GM12878 (cell line): Measurements from ENCODE around the gene UNC13D. TPM values are rescaled to one million over a fixed set of nuclear protein-coding genes. Genes with fewer than 3 reads are reported as not detected.
A peak's percentile ranks its signal among the peaks of the same experiment; 100 is the strongest.

Experiments used
- ATAC-seq: fragments of 200-7000 bp; cut with Tn5 transposase; 3 replicates; pipeline ENCODE4 v1.9.1; 2020; ENCODE audit warnings: mild to moderate bottlenecking, moderate library complexity
- BruUV-seq: library from RNA; stranded (reverse); fragments of 400-500 nt; replicated peaks from 2 replicates; lab custom pipeline; 2021; lab: Mats Ljungman, UMichigan
- CTCF ChIA-PET: fragments of 300-600 bp; sonication (Branson Sonifier 250); formaldehyde crosslinking; extraction: SDS; loops from one replicate; lab custom pipeline; 2021; ENCODE audit warnings: inconsistent platforms; lab: Yijun Ruan, JAX
- POLR2A ChIA-PET: fragments of 350-600 bp; formaldehyde crosslinking; extraction: SDS; loops from one replicate; lab custom pipeline; 2021; ENCODE audit warnings: inconsistent platforms; lab: Charles Lee
- RAD21 ChIA-PET: fragments of 300-600 bp; sonication (Branson Sonifier 250); formaldehyde crosslinking; loops from one replicate; lab custom pipeline; 2023; ENCODE audit warnings: antibody characterized with exemption; ENCODE audit not compliant: unreplicated experiment; lab: Charles Lee
- SMC1A ChIA-PET: fragments of 300-600 bp; sonication (Branson Sonifier 250); formaldehyde crosslinking; loops from one replicate; lab custom pipeline; 2023; ENCODE audit not compliant: unreplicated experiment, uncharacterized antibody; lab: Charles Lee
- DNase-seq: peaks from one replicate; pipeline ENCODE4 v3.0.0-alpha.2; 2011; ENCODE audit warnings: low read depth, low spot score
- FAIRE-seq: peaks from 3 replicates; lab custom pipeline; 2011; peaks lifted over from hg19 to GRCh38; lab: Jason Lieb, UNC
- H2AFZ ChIP-seq: 2 replicates; pipeline ENCODE4 v1.6.0; 2011; ENCODE audit warnings: low read depth, low read length, control low read depth; ENCODE audit not compliant: control insufficient read depth
- H3K27ac ChIP-seq: 2 replicates; pipeline ENCODE4 v1.5.1; 2011; ENCODE audit warnings: control low read depth; ENCODE audit not compliant: control insufficient read depth, insufficient read depth
- H3K27me3 ChIP-seq, 2 experiments: replicated peaks in 1 of 2; 2 replicates each; pipeline versions ENCODE4 v1.6.0 to v1.6.1; 2011; ENCODE audit warnings: low read length in 1 of 2; ENCODE audit not compliant: control insufficient read depth in 2 of 2, insufficient read depth in 2 of 2
- H3K36me3 ChIP-seq, 2 experiments: 2 replicates each; pipeline ENCODE4 v1.5.1; 2011; ENCODE audit warnings: low read length in 1 of 2; ENCODE audit not compliant: control insufficient read depth in 2 of 2, insufficient read depth in 2 of 2
- H3K4me1 ChIP-seq: 2 replicates; pipeline ENCODE4 v1.6.1; 2011; ENCODE audit warnings: mild to moderate bottlenecking, low read length, moderate library complexity, mixed read lengths; ENCODE audit not compliant: control insufficient read depth, insufficient read depth
- H3K4me2 ChIP-seq: 2 replicates; pipeline ENCODE4 v1.6.0; 2011; ENCODE audit warnings: control low read depth; ENCODE audit not compliant: control insufficient read depth, insufficient read depth
- H3K4me3 ChIP-seq: fragments of 200-600 bp; sonication (generic); 2 replicates; pipeline ENCODE4 v1.5.1; 2016
- H3K79me2 ChIP-seq: 2 replicates; pipeline ENCODE4 v1.6.0; 2011; ENCODE audit warnings: low read length; ENCODE audit not compliant: control insufficient read depth, insufficient read depth
- H3K9ac ChIP-seq: 2 replicates; pipeline ENCODE4 v1.8.0; 2011; ENCODE audit warnings: low read length, control low read depth, mixed read lengths; ENCODE audit not compliant: control insufficient read depth, insufficient read depth
- H3K9me3 ChIP-seq: replicated peaks from 3 replicates; pipeline ENCODE4 v1.5.1; 2011; ENCODE audit warnings: mild to moderate bottlenecking, low read length; ENCODE audit not compliant: control insufficient read depth, insufficient read depth
- H4K20me1 ChIP-seq: 2 replicates; pipeline ENCODE4 v1.6.0; 2011; ENCODE audit not compliant: control insufficient read depth, insufficient read depth
- CBX3 ChIP-seq: fragments of 200-600 bp; sonication (generic); IDR thresholded peaks from 2 replicates; pipeline ENCODE4 v1.6.1; 2016; ENCODE audit warnings: low read depth, borderline replicate concordance
- GABPA ChIP-seq: IDR thresholded peaks from 2 replicates; pipeline ENCODE4 v1.6.1; 2014; ENCODE audit warnings: antibody characterized with exemption, low read depth, mild to moderate bottlenecking, inconsistent platforms
- KDM1A ChIP-seq: fragments of 200-600 bp; sonication (generic); IDR thresholded peaks from 2 replicates; pipeline ENCODE4 v1.6.1; 2016; ENCODE audit warnings: borderline replicate concordance
- NR2F1 ChIP-seq: fragments of 450-650 bp; conservative IDR thresholded peaks from 2 replicates; pipeline ENCODE4 v1.6.1; 2017; ENCODE audit warnings: mild to moderate bottlenecking
- PRDM15 ChIP-seq: fragments of 450-650 bp; formaldehyde crosslinking; IDR thresholded peaks from 2 replicates; pipeline ENCODE4 v1.4.0; 2020; ENCODE audit warnings: mild to moderate bottlenecking, moderate library complexity
- RB1 ChIP-seq: fragments of 450-650 bp; formaldehyde crosslinking; IDR thresholded peaks from 2 replicates; pipeline ENCODE4 v1.6.1; 2017; ENCODE audit warnings: mild to moderate bottlenecking, borderline replicate concordance
- SKIL ChIP-seq: fragments of 450-650 bp; IDR thresholded peaks from 2 replicates; pipeline ENCODE4 v1.6.1; 2017; ENCODE audit warnings: mild to moderate bottlenecking, low read depth, inconsistent platforms; ENCODE audit not compliant: poor library complexity, severe bottlenecking
- SPI1 ChIP-seq: IDR thresholded peaks from 2 replicates; pipeline ENCODE4 v1.6.1; 2011; ENCODE audit warnings: low read depth, mild to moderate bottlenecking, low read length, moderate library complexity, borderline replicate concordance; ENCODE audit not compliant: insufficient read depth
- TBL1XR1 ChIP-seq: IDR thresholded peaks from 2 replicates; pipeline ENCODE4 v1.6.1; 2012; ENCODE audit warnings: low read depth, low read length, improper control_type of control experiment
- ZNF207 ChIP-seq: fragments of 450-650 bp; IDR thresholded peaks from 2 replicates; pipeline ENCODE4 v1.6.1; 2014; ENCODE audit warnings: antibody characterized with exemption, mild to moderate bottlenecking, borderline replicate concordance
- ZNF384 ChIP-seq: IDR thresholded peaks from 2 replicates; pipeline ENCODE4 v1.6.1; 2012; ENCODE audit warnings: low read depth, mild to moderate bottlenecking, low read length, improper control_type of control experiment, borderline replicate concordance
- ZNF592 ChIP-seq: fragments of 450-650 bp; IDR thresholded peaks from 2 replicates; pipeline ENCODE4 v1.6.1; 2017; ENCODE audit warnings: mild to moderate bottlenecking, moderate library complexity
- WGBS: methylation state at CpG from one replicate; pipeline ENCODE4 v1.1.6; 2016; ENCODE audit warnings: low lambda C conversion rate; ENCODE audit not compliant: insufficient replicate concordance, insufficient coverage; ENCODE audit errors: missing lambda C conversion rate; 5-methylcytosine and 5-hydroxymethylcytosine counted together
- in situ Hi-C: fragments of 300-500 bp; cut with MboI; formaldehyde crosslinking; loops from 9 replicates; pipeline ENCODE4 v1.14.3; 2018; ENCODE audit warnings: mixed read lengths
- intact Hi-C: fragments of 100-400 bp; cut with micrococcal nuclease; formaldehyde crosslinking; loops from one replicate; pipeline ENCODE4 v1.14.2; 2022; ENCODE audit not compliant: unreplicated experiment
- polyA plus RNA-seq, 11 experiments: library from polyadenylated mRNA; depleted of rRNA in 4 of 11; unstranded in 6 of 11; stranded (reverse) in 5 of 11; fragments of >200 nt; fragmentation: Nextera tagmentation in 4 of 11; fragmentation: Illumina TruSeq in 1 of 11; extraction: Ambion mirVana in 4 of 11; extraction: Trizol in 1 of 11; gene quantifications; 1 replicate in 1 of 11; 2 replicates in 10 of 11; pipeline versions ENCODE4 v1.2.1 to v1.2.3, GENCODE V29; 2011 to 2016; ENCODE audit warnings: inconsistent platforms in 2 of 11, missing spikeins in 2 of 11, low read depth in 1 of 11
- total RNA-seq, 4 experiments: library from RNA; depleted of rRNA in 3 of 4; stranded (reverse); fragments of >200 nt in 3 of 4; fragmentation: Illumina TruSeq in 1 of 4; extraction: Trizol in 1 of 4; gene quantifications; 2 replicates each; pipeline versions ENCODE4 v1.2.1 to v1.2.3, GENCODE V29; 2013 to 2021

Gene UNC13D
- total and polyA plus RNA-seq, 10 of the 15 experiments (the other 5 are each of a cell fraction or from before 2014, with no cell fraction given): 0.32 to 63.9 (median 25.2) TPM

- ATAC-seq: no peak
These were observed 8.6 kb downstream of the UNC13D start for GRCh38 chr17:75835654-75835987.

More at GRCh38 chr17:75835654-75835987, 8.6 kb downstream of the UNC13D start:
- intact Hi-C loops (no loop called here), in situ Hi-C loops (no loop called here)
- H3K36me3 ChIP-seq: peaks cover 0 to 5% of the 10 kb centered on the region in 2 experiments; a peak in 3 of 4 replicates
- ChIA-PET RAD21 (no interaction called here), POLR2A (interaction anchor here (1.9 kb wide), 1 partner anchor 10 kb away, joined by 9 read pairs; the partner anchor contains the start of gene UNC13D), CTCF (no interaction called here), SMC1A (no interaction called here)
- H3K4me3 ChIP-seq: no peak overlapping the region
- H3K27me3 ChIP-seq: no peaks in the 10 kb centered on the region
- no peak overlapping the region for H3K27ac ChIP-seq
- H4K20me1 ChIP-seq: no peaks in the 10 kb centered on the region
- H3K4me1 ChIP-seq: no peaks in the 10 kb centered on the region
- WGBS: 73% methylated on average over 9 of the region's 9 CpGs
- DNase-seq (no peak), FAIRE-seq (no peak)
- no peak overlapping the region for H2AFZ ChIP-seq
- H3K9ac ChIP-seq: no peak overlapping the region
- no peak for TF ChIP-seq CBX3
- no peak for TF ChIP-seq SKIL
- no peak for TF ChIP-seq RB1
- TF ChIP-seq SPI1: no peak
- no peak for TF ChIP-seq KDM1A
- no peak for TF ChIP-seq ZNF592
- TF ChIP-seq GABPA: no peak
- TF ChIP-seq PRDM15: no peak
- TF ChIP-seq TBL1XR1: no peak
- no peak for TF ChIP-seq ZNF207
- no peak for TF ChIP-seq ZNF384
- no peak for TF ChIP-seq NR2F1
- no peaks in the 10 kb centered on the region for H3K9me3 ChIP-seq
- no peak overlapping the region for H3K4me2 ChIP-seq
- TSS peak; percentile 40 for BruUV-seq
- no peaks in the 10 kb centered on the region for H3K79me2 ChIP-seq
